ENCODE results near the gene WDPCP.

The WDPCP gene

GRCh38 chr2:63071664-63072063, 516.6 kb downstream of the WDPCP start:
- peaks cover 23% of the 10 kb centered on the region for H3K27me3 ChIP-seq (ENCODE audit: insufficient read depth, poor library complexity, severe bottlenecking)
- H3K4me1 ChIP-seq (ENCODE audit: insufficient read depth, poor library complexity, severe bottlenecking) = no peaks in the 10 kb centered on the region
- no peak for TF ChIP-seq CTCF (IDR thresholded peaks at IDR 0.05; ENCODE audit: poor library complexity, severe bottlenecking)
- no peak overlapping the region for H3K4me3 ChIP-seq (ENCODE audit: severe bottlenecking)
- H3K9me3 ChIP-seq (ENCODE audit: severe bottlenecking) = no peaks in the 10 kb centered on the region
- H3K36me3 ChIP-seq (ENCODE audit: low read depth) = no peaks in the 10 kb centered on the region
- DNase-seq (ENCODE audit: low spot score) (no peak), ATAC-seq (ENCODE audit: low read depth) (no peak)
- H3K27ac ChIP-seq (ENCODE audit: poor library complexity, severe bottlenecking) = no peak overlapping the region

Measured in RWPE2 (cell line).